K562 (cell line): ENCODE results near the gene EPHX1. TPM values are rescaled to one million over a fixed set of nuclear protein-coding genes. Genes with fewer than 3 reads are reported as not detected.

Experiments used
- BCOR ChIP-seq: fragments of 450-650 bp; IDR thresholded peaks from 2 replicates; pipeline ENCODE4 v1.6.1; 2016
- BRCA1 ChIP-seq, 2 experiments: fragments of 450-650 bp in 1 of 2; sonication (generic) in 1 of 2; formaldehyde crosslinking in 1 of 2; IDR thresholded peaks; 2 replicates each; pipeline versions ENCODE4 v1.5.0 to v1.6.1; 2017 to 2020; ENCODE audit warnings: mild to moderate bottlenecking in 1 of 2, missing genetic modification reagents in 1 of 2
- CUX1 ChIP-seq: fragments of 200-800 bp; sonication (Bioruptor generic); IDR thresholded peaks from 2 replicates; pipeline ENCODE4 v1.6.1; 2016; ENCODE audit warnings: missing genetic modification characterization, missing compliant biosample characterization
- DLX4 ChIP-seq: fragments of 250-450 bp; sonication (Bioruptor Pico); IDR thresholded peaks from 2 replicates; pipeline ENCODE4 v1.6.1; 2021; ENCODE audit warnings: mild to moderate bottlenecking
- DMBX1 ChIP-seq: fragments of 250-450 bp; sonication (Bioruptor Pico); IDR thresholded peaks from 2 replicates; pipeline ENCODE4 v1.8.0; 2022; ENCODE audit warnings: inconsistent platforms, mild to moderate bottlenecking, moderate library complexity, borderline replicate concordance
- ELF1 ChIP-seq: fragments of 200-800 bp; sonication (Bioruptor generic); IDR thresholded peaks from 2 replicates; pipeline ENCODE4 v1.6.1; 2016; ENCODE audit warnings: missing genetic modification characterization, missing compliant biosample characterization
- EP300 ChIP-seq: IDR thresholded peaks from 2 replicates; pipeline ENCODE4 v1.6.1; 2012; ENCODE audit warnings: low read length, improper control_type of control experiment
- FOXA3 ChIP-seq, 2 experiments: fragments of 450-650 bp in 1 of 2; sonication (generic) in 1 of 2; formaldehyde crosslinking; IDR thresholded peaks in 1 of 2; conservative IDR thresholded peaks in 1 of 2; 2 replicates each; pipeline versions ENCODE4 v1.4.0 to v1.8.0; 2020 to 2022; ENCODE audit warnings: mild to moderate bottlenecking in 2 of 2, missing genetic modification reagents in 1 of 2
- GTF2E2 ChIP-seq: fragments of 200-800 bp; sonication (Bioruptor generic); IDR thresholded peaks from 2 replicates; pipeline ENCODE4 v1.6.1; 2016; ENCODE audit warnings: missing genetic modification characterization, missing compliant biosample characterization
- KDM1A ChIP-seq, 2 experiments: fragments of 450-650 bp; IDR thresholded peaks; 2 replicates each; pipeline ENCODE4 v1.6.1; 2016; ENCODE audit warnings: mild to moderate bottlenecking in 2 of 2
- POLR2AphosphoS2 ChIP-seq: IDR thresholded peaks from 2 replicates; pipeline ENCODE4 v1.6.1; 2012; ENCODE audit warnings: low read length, improper control_type of control experiment
- RBFOX2 ChIP-seq: fragments of 200-400 bp; formaldehyde crosslinking; IDR thresholded peaks from 2 replicates; pipeline ENCODE4 v1.6.1; 2017; ENCODE audit warnings: low read depth, mild to moderate bottlenecking, low read length, moderate library complexity
- SP2 ChIP-seq: IDR thresholded peaks from 2 replicates; pipeline ENCODE4 v1.6.1; 2011; ENCODE audit warnings: mild to moderate bottlenecking, low read depth, low read length, moderate library complexity; ENCODE audit not compliant: poor library complexity, severe bottlenecking; ENCODE audit errors: extremely low read depth
- polyA plus RNA-seq, 8 experiments: library from polyadenylated mRNA; depleted of rRNA in 4 of 8; stranded (reverse) in 5 of 8; unstranded in 3 of 8; fragments of >200 nt; fragmentation: Nextera tagmentation in 2 of 8; fragmentation: Illumina TruSeq in 1 of 8; extraction: Ambion mirVana in 2 of 8; extraction: Trizol in 1 of 8; gene quantifications; 2 replicates each; pipeline versions ENCODE4 v1.2.1 to v1.2.3, GENCODE V29; 2011 to 2014; ENCODE audit warnings: inconsistent platforms in 1 of 8, missing spikeins in 1 of 8
- total RNA-seq, 7 experiments: library from RNA; depleted of rRNA in 6 of 7; stranded (reverse); fragments of >200 nt in 6 of 7; fragmentation: Illumina TruSeq in 2 of 7; extraction: Trizol in 2 of 7; gene quantifications; 2 replicates each; pipeline versions ENCODE4 v1.2.1 to v1.2.3, GENCODE V29; 2011 to 2021; ENCODE audit warnings: low replicate concordance in 1 of 7
- TF ChIP-seq, protein P1 (sequence below): sonication (generic); formaldehyde crosslinking; IDR thresholded peaks from 2 replicates; pipeline ENCODE4 v1.4.0; 2020; ENCODE audit warnings: mild to moderate bottlenecking, missing genetic modification reagents

Gene EPHX1
- total and polyA plus RNA-seq, 9 of the 15 experiments (the other 6 are each of a cell fraction or from before 2014, with no cell fraction given): 0.21 to 27.0 (median 6.7) TPM

GRCh38 chr1:225777583-225778336 is 32.2 kb upstream of the EPHX1 start, which contains the start of gene SRP9 (continued):
- no peak for TF ChIP-seq DLX4 (CRISPR knock-in tag)
- TF ChIP-seq POLR2AphosphoS2: no peak
- TF ChIP-seq KDM1A (IDR thresholded peaks at IDR 0.05): no peak
- peak; percentile 57; the same call in 1 of the 2 replicates for TF ChIP-seq BCOR
- TF ChIP-seq EP300: no peak
- peak; percentile 90; the same call in 1 of the 2 replicates for TF ChIP-seq GTF2E2 (tag)
- TF ChIP-seq, protein P1, sequence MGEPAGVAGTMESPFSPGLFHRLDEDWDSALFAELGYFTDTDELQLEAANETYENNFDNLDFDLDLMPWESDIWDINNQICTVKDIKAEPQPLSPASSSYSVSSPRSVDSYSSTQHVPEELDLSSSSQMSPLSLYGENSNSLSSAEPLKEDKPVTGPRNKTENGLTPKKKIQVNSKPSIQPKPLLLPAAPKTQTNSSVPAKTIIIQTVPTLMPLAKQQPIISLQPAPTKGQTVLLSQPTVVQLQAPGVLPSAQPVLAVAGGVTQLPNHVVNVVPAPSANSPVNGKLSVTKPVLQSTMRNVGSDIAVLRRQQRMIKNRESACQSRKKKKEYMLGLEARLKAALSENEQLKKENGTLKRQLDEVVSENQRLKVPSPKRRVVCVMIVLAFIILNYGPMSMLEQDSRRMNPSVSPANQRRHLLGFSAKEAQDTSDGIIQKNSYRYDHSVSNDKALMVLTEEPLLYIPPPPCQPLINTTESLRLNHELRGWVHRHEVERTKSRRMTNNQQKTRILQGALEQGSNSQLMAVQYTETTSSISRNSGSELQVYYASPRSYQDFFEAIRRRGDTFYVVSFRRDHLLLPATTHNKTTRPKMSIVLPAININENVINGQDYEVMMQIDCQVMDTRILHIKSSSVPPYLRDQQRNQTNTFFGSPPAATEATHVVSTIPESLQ (CRISPR knock-in tag): no peak
- peak; percentile 62; the same call in 1 of the 2 replicates for TF ChIP-seq ELF1
- TF ChIP-seq RBFOX2: peak; percentile 98
- no peak for TF ChIP-seq DMBX1
- TF ChIP-seq SP2: no peak
- TF ChIP-seq FOXA3 (CRISPR knock-in tag; conservative IDR thresholded peaks at IDR 0.05 in 1 of 2, IDR thresholded peaks at IDR 0.05 in 1 of 2): peak in 1 of 2 experiments; percentile 69; a peak in 2 of 4 replicates
- no peak for TF ChIP-seq BRCA1 (IDR thresholded peaks at IDR 0.05)
- no peak for TF ChIP-seq BRCA1 (CRISPR knock-in tag; IDR thresholded peaks at IDR 0.05)
- TF ChIP-seq CUX1 (CRISPR knock-in tag): no peak
